ENCODE measurements around the gene LRIF1.

The LRIF1 gene

DNA sequence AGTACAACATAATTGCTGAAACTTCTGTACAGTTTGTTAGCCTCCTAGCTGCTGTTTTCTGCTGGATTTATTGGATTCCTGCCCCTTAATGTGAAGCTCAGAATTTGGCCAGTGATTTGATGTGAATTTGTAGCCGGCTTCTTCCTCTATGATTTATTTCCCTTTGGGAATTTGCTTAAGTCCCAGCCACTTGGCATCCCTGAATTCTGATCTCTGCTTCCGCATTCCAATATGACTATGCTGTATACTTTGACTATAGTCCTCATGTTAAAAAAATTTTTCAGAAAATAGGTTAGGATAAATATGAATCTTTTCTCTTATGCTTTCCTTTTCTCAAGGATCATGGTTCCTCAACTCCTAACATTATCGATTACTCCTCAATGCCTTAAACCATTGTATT lies 12.4 kb upstream of the LRIF1 start:
- H4K20me1 ChIP-seq, result no peaks in the 10 kb centered on the region
- H3K4me2 ChIP-seq, result no peak overlapping the region
- H3K4me1 ChIP-seq, result no peaks in the 10 kb centered on the region
- H3K36me3 ChIP-seq, result no peaks in the 10 kb centered on the region
- H3K9me3 ChIP-seq (replicated peaks in 1 of 11), result peaks cover 0 to 53% (median 14%) of the 10 kb centered on the region in 11 experiments; a peak in 13 of 22 replicates
- H3K4me3 ChIP-seq, result no peak overlapping the region
- H3K27ac ChIP-seq, result no peak overlapping the region
- no peaks in the 10 kb centered on the region for H3K27me3 ChIP-seq
- H3K9ac ChIP-seq, result no peak overlapping the region
- TF ChIP-seq Cebpa-rat (IDR thresholded peaks at IDR 0.05), result no peak

DNA sequence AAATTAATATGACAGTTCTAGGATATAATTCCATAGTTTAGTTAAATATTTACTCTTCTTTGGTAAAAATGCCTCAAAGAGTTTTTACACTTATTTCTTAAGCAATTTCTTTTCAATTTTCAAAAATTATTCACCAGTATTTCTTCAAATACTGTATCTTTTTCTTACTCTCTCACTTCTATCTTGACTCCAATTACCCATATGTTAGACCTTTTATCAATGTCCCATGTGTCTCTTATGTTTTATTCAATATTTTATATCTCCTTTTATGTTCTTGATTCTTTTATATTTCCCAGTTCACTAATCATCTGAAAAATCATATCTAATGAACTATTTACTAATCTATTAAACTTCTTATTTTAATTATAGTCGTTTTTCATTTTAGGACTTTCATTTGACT lies 11.5 kb upstream of the LRIF1 start:
- H3K4me2 ChIP-seq, result no peak overlapping the region
- no peak overlapping the region for H3K27ac ChIP-seq
- H3K4me3 ChIP-seq, result no peak overlapping the region
- H3K9ac ChIP-seq, result no peak overlapping the region
- H3K27me3 ChIP-seq, result no peaks in the 10 kb centered on the region
- TF ChIP-seq Cebpa-rat (IDR thresholded peaks at IDR 0.05), result no peak
- peaks cover 0 to 53% (median 13%) of the 10 kb centered on the region in 11 experiments; a peak in 12 of 22 replicates for H3K9me3 ChIP-seq (replicated peaks in 1 of 11)
- H3K36me3 ChIP-seq, result no peaks in the 10 kb centered on the region
- H3K4me1 ChIP-seq, result no peaks in the 10 kb centered on the region
- no peaks in the 10 kb centered on the region for H4K20me1 ChIP-seq

DNA sequence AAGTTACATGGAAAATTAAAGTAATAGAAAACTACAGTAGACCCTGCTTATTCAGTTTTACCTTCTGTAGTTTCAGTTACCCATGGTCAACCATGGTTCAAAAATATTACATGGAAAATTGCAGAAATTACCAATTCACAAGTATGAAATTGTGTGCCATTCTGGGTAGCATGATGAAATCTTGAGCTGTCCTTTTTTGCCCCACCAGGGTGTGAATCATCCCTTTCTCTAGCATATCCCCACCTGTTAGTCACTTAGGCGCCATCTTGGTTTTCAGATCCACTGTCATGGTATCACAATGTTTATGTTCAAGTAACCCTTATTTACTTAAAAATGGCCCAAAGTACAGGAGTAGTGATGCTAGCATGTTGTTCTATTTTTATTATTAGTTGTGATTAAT lies 3.5 kb upstream of the LRIF1 start:
- H3K9ac ChIP-seq, result no peak overlapping the region
- peaks cover 34 to 86% (median 48%) of the 10 kb centered on the region in 11 experiments for H3K9me3 ChIP-seq (replicated peaks in 1 of 11)
- H4K20me1 ChIP-seq, result no peaks in the 10 kb centered on the region
- H3K4me2 ChIP-seq, result no peak overlapping the region
- no peak overlapping the region for H3K4me3 ChIP-seq
- no peaks in the 10 kb centered on the region for H3K27me3 ChIP-seq
- H3K36me3 ChIP-seq, result peaks cover 0 to 4% (median under 1%) of the 10 kb centered on the region in 11 experiments; a peak in 5 of 22 replicates
- TF ChIP-seq Cebpa-rat (IDR thresholded peaks at IDR 0.05), result no peak
- no peak overlapping the region for H3K27ac ChIP-seq
- peaks cover 0 to 8% (median 6%) of the 10 kb centered on the region in 10 experiments; a peak in 9 of 20 replicates for H3K4me1 ChIP-seq

DNA sequence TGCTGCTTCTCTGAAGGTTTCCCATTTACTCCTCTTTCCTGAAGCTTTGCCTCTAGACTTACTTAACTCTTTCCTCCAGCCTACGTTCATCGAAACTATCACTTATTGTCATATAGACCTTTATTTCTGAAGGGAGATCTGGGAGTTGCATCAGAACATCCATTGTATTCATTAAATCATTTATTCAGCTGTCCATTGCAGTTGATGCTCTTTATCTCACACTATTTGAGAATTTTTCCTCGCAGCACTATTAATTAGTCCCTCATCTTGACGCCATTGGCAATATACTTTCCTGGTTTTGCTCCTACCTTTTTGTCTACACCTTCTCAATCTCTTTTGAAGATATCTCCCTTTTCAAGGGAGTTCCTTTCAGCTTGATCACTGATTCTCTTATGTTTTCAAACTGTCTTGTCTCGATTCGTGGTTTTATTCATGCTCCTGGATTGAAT lies 757 bp upstream of the LRIF1 start:
- Histone ChIP-seq H3K27me3 (no peaks in the 10 kb centered on the region), H3K36me3 (peaks cover 13 to 30% (median 21%) of the 10 kb centered on the region in 11 experiments), H3K4me1 (peaks cover 0 to 15% (median 8%) of the 10 kb centered on the region in 10 experiments; a peak in 9 of 20 replicates), H3K27ac (peak overlapping the region; percentile 62 to 98 (median 90)), H4K20me1 (no peaks in the 10 kb centered on the region), H3K9me3 (replicated peaks in 1 of 11) (peaks cover 61 to 87% (median 66%) of the 10 kb centered on the region in 11 experiments), H3K9ac (peak overlapping the region in 10 of 11 experiments; percentile 13 to 66 (median 47); a peak in 14 of 22 replicates), H3K4me2 (peak overlapping the region; percentile 43 to 76 (median 60)), H3K4me3 (peak overlapping the region; percentile 65 to 81 (median 75))
- no peak for TF ChIP-seq Cebpa-rat (IDR thresholded peaks at IDR 0.05)

DNA sequence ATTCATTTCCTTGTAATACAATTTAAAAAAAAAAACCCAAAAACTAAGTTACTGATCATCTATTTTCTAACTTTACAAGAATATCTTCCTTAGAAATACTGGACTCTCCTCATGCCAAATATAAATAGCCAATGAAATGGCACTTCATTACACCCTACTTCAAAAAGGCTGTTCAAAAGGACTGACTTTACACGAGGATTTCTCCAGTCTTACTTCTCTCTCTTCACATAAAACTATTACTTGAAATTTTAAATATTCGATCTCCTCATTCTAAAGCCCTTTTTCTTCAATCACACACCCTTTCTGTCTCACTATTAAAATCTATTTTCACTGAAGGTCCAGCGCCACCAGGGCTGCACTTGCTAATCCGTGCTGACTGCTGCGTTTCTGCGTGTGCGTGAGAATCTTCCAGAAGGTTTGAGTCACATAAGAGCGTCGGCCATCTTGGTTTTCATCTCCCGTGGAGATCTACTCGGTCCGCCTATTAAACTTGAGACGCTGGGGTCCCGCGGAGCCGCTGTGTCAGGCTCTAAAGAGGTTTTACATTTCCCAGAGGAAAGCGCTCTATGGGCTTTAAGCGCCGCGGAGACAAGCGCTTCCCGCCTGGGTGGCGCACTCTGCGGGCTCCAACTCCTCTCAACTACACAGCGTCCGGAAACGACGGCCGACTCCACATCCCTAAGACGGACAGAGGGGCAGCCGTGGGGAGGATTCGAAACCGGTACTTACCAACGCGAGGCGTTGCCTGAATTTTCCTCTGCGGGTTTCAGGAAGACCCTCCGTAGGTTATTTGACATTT lies 631 bp downstream of the LRIF1 start:
- H3K27ac ChIP-seq, result peak overlapping the region; percentile 88 to 98 (median 93)
- H3K4me3 ChIP-seq, result peak overlapping the region; percentile 65 to 81 (median 75)
- H4K20me1 ChIP-seq, result no peaks in the 10 kb centered on the region
- H3K9me3 ChIP-seq (replicated peaks in 1 of 11), result peaks cover 75 to 88% (median 80%) of the 10 kb centered on the region in 11 experiments
- no peak for TF ChIP-seq Cebpa-rat (IDR thresholded peaks at IDR 0.05)
- H3K4me1 ChIP-seq, result peaks cover 0 to 15% (median 8%) of the 10 kb centered on the region in 10 experiments; a peak in 9 of 20 replicates
- peak overlapping the region; percentile 79 to 94 (median 88) for H3K9ac ChIP-seq
- peak overlapping the region; percentile 61 to 82 (median 76) for H3K4me2 ChIP-seq
- H3K27me3 ChIP-seq, result no peaks in the 10 kb centered on the region
- peaks cover 24 to 44% (median 34%) of the 10 kb centered on the region in 11 experiments for H3K36me3 ChIP-seq

DNA sequence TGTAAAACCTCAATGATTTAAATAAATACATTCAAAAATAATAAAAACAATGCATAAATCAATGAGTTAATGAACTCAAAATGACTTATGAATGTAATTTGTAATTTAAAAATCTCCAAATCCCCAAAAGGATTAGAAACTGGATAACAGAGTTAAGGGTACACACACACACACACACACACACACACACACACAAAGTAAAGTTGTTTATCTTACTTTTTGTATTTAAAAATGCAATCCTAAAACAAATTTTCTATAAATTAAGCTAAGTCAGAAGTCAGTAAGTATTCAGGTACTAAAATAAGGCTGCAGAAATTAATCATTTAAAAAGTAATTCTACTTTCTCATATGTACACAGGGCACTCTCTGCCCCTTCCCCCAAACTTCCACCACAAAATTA lies 1.8 kb downstream of the LRIF1 start:
- peak overlapping the region in 9 of 11 experiments; percentile 61 to 82 (median 78); a peak in 15 of 22 replicates for H3K4me2 ChIP-seq
- no peak overlapping the region for H3K9ac ChIP-seq

DNA sequence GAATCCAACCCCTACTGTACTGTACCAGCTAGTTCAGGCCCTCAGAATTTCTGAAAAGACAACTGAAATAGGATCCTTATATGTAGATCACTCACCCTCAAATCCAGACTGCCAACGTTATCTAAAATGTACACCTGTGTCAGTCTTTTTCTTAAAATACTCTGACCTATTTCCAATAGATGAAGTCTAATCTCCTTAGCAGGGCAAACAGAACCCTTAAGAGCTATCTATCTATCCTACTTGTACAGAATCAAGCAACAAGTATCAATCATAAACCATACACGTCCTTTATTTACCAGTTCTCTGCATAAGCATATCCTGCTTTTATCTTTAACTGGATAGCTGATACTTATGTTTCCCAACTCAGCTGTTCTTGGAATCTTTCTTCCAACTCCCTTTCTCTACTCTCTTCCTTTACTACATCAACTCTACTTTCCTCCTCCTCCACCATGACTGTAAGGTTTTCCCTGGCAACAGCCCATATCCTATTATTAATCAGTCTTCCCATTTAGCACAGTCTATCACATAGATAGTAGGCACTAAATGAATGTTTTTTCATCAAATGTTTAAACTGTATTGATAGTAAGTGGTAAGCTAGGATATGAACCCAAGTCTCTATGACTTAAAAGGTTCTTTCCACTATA lies 2.8 kb downstream of the LRIF1 start:
- Histone ChIP-seq H4K20me1 (peaks cover 0 to 8% (median 0%) of the 10 kb centered on the region in 11 experiments; a peak in 1 of 22 replicates), H3K9me3 (replicated peaks in 1 of 11) (peaks cover 84 to 90% (median 88%) of the 10 kb centered on the region in 11 experiments), H3K36me3 (peaks cover 43 to 64% (median 54%) of the 10 kb centered on the region in 11 experiments), H3K4me1 (peaks cover 0 to 27% (median 11%) of the 10 kb centered on the region in 10 experiments; a peak in 14 of 20 replicates), H3K27me3 (no peaks in the 10 kb centered on the region), H3K4me3 (peak overlapping the region in 3 of 10 experiments; percentile 2 to 25 (median 2); a peak in 2 of 20 replicates), H3K27ac (no peak overlapping the region), H3K9ac (no peak overlapping the region), H3K4me2 (peak overlapping the region in 4 of 11 experiments; percentile 3 to 13 (median 8); a peak in 2 of 22 replicates)
- TF ChIP-seq Cebpa-rat (IDR thresholded peaks at IDR 0.05), result no peak

More for the DNA sequence above, 1.8 kb downstream of the LRIF1 start:
- TF ChIP-seq Cebpa-rat (IDR thresholded peaks at IDR 0.05), result no peak
- Histone ChIP-seq H3K4me1 (peaks cover 0 to 17% (median 8%) of the 10 kb centered on the region in 10 experiments; a peak in 11 of 20 replicates), H3K36me3 (peaks cover 36 to 54% (median 46%) of the 10 kb centered on the region in 11 experiments), H3K27ac (no peak overlapping the region), H3K4me3 (peak overlapping the region in 9 of 10 experiments; percentile 65 to 81 (median 75); a peak in 16 of 20 replicates), H3K9me3 (replicated peaks in 1 of 11) (peaks cover 84 to 90% (median 88%) of the 10 kb centered on the region in 11 experiments), H3K27me3 (no peaks in the 10 kb centered on the region), H4K20me1 (no peaks in the 10 kb centered on the region)

DNA sequence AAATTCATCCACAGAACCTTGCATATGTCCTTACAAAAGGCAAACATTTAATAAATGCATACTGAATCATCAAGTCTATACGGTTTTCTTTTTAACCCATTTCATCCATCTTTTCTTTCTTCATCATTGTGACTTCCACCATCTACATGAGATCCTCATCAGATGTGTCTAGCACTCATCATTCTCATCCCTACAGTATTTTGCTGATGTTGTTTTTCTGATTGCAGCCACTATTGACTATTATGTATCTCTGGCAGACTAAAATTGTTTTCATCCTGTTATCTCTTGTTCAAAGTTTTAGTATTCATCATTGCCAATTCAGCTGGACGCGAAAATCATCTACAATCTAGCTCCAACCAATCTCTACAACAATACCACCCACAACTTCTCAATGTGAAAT lies 5.9 kb downstream of the LRIF1 start:
- peaks cover 80 to 99% (median 86%) of the 10 kb centered on the region in 11 experiments for H3K9me3 ChIP-seq (replicated peaks in 1 of 11)
- peaks cover 0 to 22% (median 0%) of the 10 kb centered on the region in 11 experiments; a peak in 2 of 22 replicates for H4K20me1 ChIP-seq
- no peak overlapping the region for H3K4me3 ChIP-seq
- no peak overlapping the region for H3K9ac ChIP-seq
- H3K4me1 ChIP-seq, result peaks cover 0 to 32% (median 10%) of the 10 kb centered on the region in 10 experiments; a peak in 14 of 20 replicates
- H3K4me2 ChIP-seq, result no peak overlapping the region
- no peak for TF ChIP-seq Cebpa-rat (IDR thresholded peaks at IDR 0.05)
- H3K36me3 ChIP-seq, result peaks cover 68 to 95% (median 85%) of the 10 kb centered on the region in 11 experiments
- no peak overlapping the region for H3K27ac ChIP-seq
- H3K27me3 ChIP-seq, result no peaks in the 10 kb centered on the region

Data from BLaER1 treated with 17β-estradiol and CSF1 and Interleukin-3, amounts not matched to agents 10 nM and 100 nM (cell line).